CD14-positive monocyte (primary cell): ENCODE data around the gene RIT1. TPM values are rescaled to one million over a fixed set of nuclear protein-coding genes. Genes with fewer than 3 reads are reported as not detected.

Experiments
- DNase-seq, 3 donors: peaks; one replicate each; pipeline ENCODE4 v3.0.0-alpha.2; 2011 to 2022
- H2AFZ ChIP-seq: 2 replicates; pipeline ENCODE4 v1.6.0; 2012; ENCODE audit warnings: mild to moderate bottlenecking, low read depth, low read length, inconsistent platforms; ENCODE audit not compliant: insufficient read depth, poor library complexity, severe bottlenecking
- H3K27ac ChIP-seq, 2 donors: 1 replicate in 1 of 2; 2 replicates in 1 of 2; pipeline ENCODE4 v1.5.1; 2012 to 2013; ENCODE audit warnings: low read length in 2 of 2, control low read depth in 1 of 2, inconsistent platforms in 1 of 2, low read depth in 1 of 2, mild to moderate bottlenecking in 1 of 2
- H3K27me3 ChIP-seq, 2 donors: one replicate each; pipeline versions ENCODE4 v1.6.0 to v1.6.1; 2011 to 2013; ENCODE audit warnings: low read length in 2 of 2; ENCODE audit not compliant: control insufficient read depth in 2 of 2, insufficient read depth in 2 of 2
- H3K36me3 ChIP-seq, 2 donors: replicated peaks in 1 of 2; 1 replicate in 1 of 2; 2 replicates in 1 of 2; pipeline versions ENCODE4 v1.5.1 to v1.6.1; 2012 to 2013; ENCODE audit warnings: low read length in 2 of 2, control low read depth in 1 of 2, inconsistent platforms in 1 of 2, mild to moderate bottlenecking in 1 of 2; ENCODE audit not compliant: insufficient read depth in 2 of 2, control insufficient read depth in 1 of 2
- H3K4me1 ChIP-seq, 2 donors: 1 replicate in 1 of 2; 2 replicates in 1 of 2; pipeline versions ENCODE4 v1.5.1 to v1.6.1; 2012 to 2013; ENCODE audit warnings: low read length in 2 of 2, control low read depth in 1 of 2, inconsistent platforms in 1 of 2, mild to moderate bottlenecking in 1 of 2, moderate library complexity in 1 of 2; ENCODE audit not compliant: insufficient read depth in 2 of 2, control insufficient read depth in 1 of 2
- H3K4me2 ChIP-seq: replicated peaks from 2 replicates; pipeline ENCODE3; 2012; ENCODE audit warnings: low read length, moderate library complexity, mild to moderate bottlenecking; ENCODE audit not compliant: poor library complexity, severe bottlenecking; ENCODE audit errors: extremely low read depth
- H3K4me3 ChIP-seq, 3 experiments: fragments of 200-600 bp in 1 of 3; sonication (generic) in 1 of 3; replicated peaks in 1 of 3; 1 replicate in 2 of 3; 2 replicates in 1 of 3; pipeline ENCODE4 v1.5.1; 2011 to 2013; ENCODE audit warnings: low read length in 3 of 3, mild to moderate bottlenecking in 3 of 3, control low read depth in 2 of 3, low read depth in 2 of 3, inconsistent platforms in 1 of 3, moderate library complexity in 1 of 3
- H3K79me2 ChIP-seq: 2 replicates; pipeline ENCODE4 v1.6.0; 2012; ENCODE audit warnings: mild to moderate bottlenecking, control low read depth, inconsistent platforms, low read length, moderate library complexity; ENCODE audit not compliant: insufficient read depth
- H3K9ac ChIP-seq: 2 replicates; pipeline ENCODE4 v1.6.0; 2017; ENCODE audit warnings: low read length, mild to moderate bottlenecking; ENCODE audit not compliant: insufficient read depth, poor library complexity, severe bottlenecking
- H3K9me3 ChIP-seq, 2 donors: replicated peaks in 1 of 2; 1 replicate in 1 of 2; 2 replicates in 1 of 2; pipeline versions ENCODE4 v1.5.1 to v1.6.1; 2012 to 2013; ENCODE audit warnings: low read length in 2 of 2, control low read depth in 1 of 2; ENCODE audit not compliant: control insufficient read depth in 1 of 2, insufficient read depth in 1 of 2
- H4K20me1 ChIP-seq: 2 replicates; pipeline ENCODE4 v1.6.0; 2012; ENCODE audit warnings: mild to moderate bottlenecking, low read length, control low read depth, moderate library complexity; ENCODE audit not compliant: insufficient read depth
- H3K27ac Mint-ChIP-seq, 7 donors: one replicate each; pipeline ENCODE4 v1.8.0; 2020; ENCODE audit warnings: mild to moderate bottlenecking in 7 of 7, mixed read lengths in 7 of 7, moderate library complexity in 6 of 7, inconsistent platforms in 2 of 7
- H3K27me3 Mint-ChIP-seq, 3 donors: one replicate each; pipeline ENCODE4 v1.8.0; 2021 to 2022; ENCODE audit warnings: low read depth in 3 of 3, mild to moderate bottlenecking in 3 of 3, mixed read lengths in 3 of 3, moderate library complexity in 3 of 3, inconsistent platforms in 1 of 3
- H3K36me3 Mint-ChIP-seq, 2 donors: one replicate each; pipeline ENCODE4 v1.8.0; 2020; ENCODE audit warnings: mixed read lengths in 2 of 2, inconsistent platforms in 1 of 2, mild to moderate bottlenecking in 1 of 2
- H3K4me1 Mint-ChIP-seq: one replicate; pipeline ENCODE4 v1.8.0; 2020; ENCODE audit warnings: mild to moderate bottlenecking, mixed read lengths
- H3K4me3 Mint-ChIP-seq, 2 donors: one replicate each; pipeline ENCODE4 v1.8.0; 2020; ENCODE audit warnings: mild to moderate bottlenecking in 2 of 2, mixed read lengths in 2 of 2, moderate library complexity in 1 of 2
- H3K9me3 Mint-ChIP-seq, 7 donors: one replicate each; pipeline ENCODE4 v1.8.0; 2020 to 2022; ENCODE audit warnings: mixed read lengths in 7 of 7, mild to moderate bottlenecking in 6 of 7, moderate library complexity in 6 of 7, inconsistent platforms in 2 of 7
- WGBS: methylation state at CpG from one replicate; pipeline ENCODE4 v1.1.5; 2013; ENCODE audit warnings: missing lambda C conversion rate; ENCODE audit not compliant: insufficient coverage; 5-methylcytosine and 5-hydroxymethylcytosine counted together
- intact Hi-C, 2 donors: fragments of 100-400 bp; cut with micrococcal nuclease; formaldehyde crosslinking; loops; one replicate each; pipeline versions ENCODE4 v1.15.0 to v1.15.1; 2023
- polyA plus RNA-seq, 3 donors: library from polyadenylated mRNA; depleted of rRNA in 1 of 3; unstranded in 2 of 3; stranded (reverse) in 1 of 3; fragments of 300-500 nt in 2 of 3; fragments of >200 nt in 1 of 3; fragmentation: Illumina TruSeq in 2 of 3; gene quantifications; 1 replicate in 2 of 3; 2 replicates in 1 of 3; pipeline ENCODE4 v1.2.3, GENCODE V29; 2012 to 2021
- TF ChIP-seq, protein P1 (sequence below): fragments of 200-600 bp; IDR thresholded peaks from one replicate; pipeline ENCODE4 v1.8.0; 2022; ENCODE audit warnings: antibody characterized with exemption, mild to moderate bottlenecking

RIT1 gene
- polyA plus RNA-seq, 3 donors: 57.2 to 76.8 (median 69.6) TPM

GRCh38 chr1:155861896-155862295 lies 49.3 kb downstream of the RIT1 start:
- WGBS: no CpG with 5 or more reads among the region's 2 CpGs
- H3K36me3 ChIP-seq: no peaks in the 10 kb centered on the region
- no peak overlapping the region for H3K4me2 ChIP-seq
- no peak overlapping the region for H3K27ac ChIP-seq
- H3K27me3 ChIP-seq: no peaks in the 10 kb centered on the region
- H3K79me2 ChIP-seq: peaks cover 8% of the 10 kb centered on the region
- Mint-ChIP-seq H3K36me3 (peaks cover 0 to 2% of the 10 kb centered on the region in 2 donors), H3K27ac (no peak overlapping the region), H3K9me3 (no peaks in the 10 kb centered on the region), H3K27me3 (peaks cover 0 to 1% (median 0%) of the 10 kb centered on the region in 3 donors), H3K4me3 (no peak overlapping the region), H3K4me1 (peaks cover 31% of the 10 kb centered on the region)
- no peak overlapping the region for H2AFZ ChIP-seq
- H3K4me3 ChIP-seq: no peak overlapping the region
- no peak for DNase-seq
- H3K4me1 ChIP-seq: peaks cover 36 to 41% of the 10 kb centered on the region in 2 donors
- H4K20me1 ChIP-seq: no peaks in the 10 kb centered on the region
- no peaks in the 10 kb centered on the region for H3K9me3 ChIP-seq
- TF ChIP-seq, protein P1, sequence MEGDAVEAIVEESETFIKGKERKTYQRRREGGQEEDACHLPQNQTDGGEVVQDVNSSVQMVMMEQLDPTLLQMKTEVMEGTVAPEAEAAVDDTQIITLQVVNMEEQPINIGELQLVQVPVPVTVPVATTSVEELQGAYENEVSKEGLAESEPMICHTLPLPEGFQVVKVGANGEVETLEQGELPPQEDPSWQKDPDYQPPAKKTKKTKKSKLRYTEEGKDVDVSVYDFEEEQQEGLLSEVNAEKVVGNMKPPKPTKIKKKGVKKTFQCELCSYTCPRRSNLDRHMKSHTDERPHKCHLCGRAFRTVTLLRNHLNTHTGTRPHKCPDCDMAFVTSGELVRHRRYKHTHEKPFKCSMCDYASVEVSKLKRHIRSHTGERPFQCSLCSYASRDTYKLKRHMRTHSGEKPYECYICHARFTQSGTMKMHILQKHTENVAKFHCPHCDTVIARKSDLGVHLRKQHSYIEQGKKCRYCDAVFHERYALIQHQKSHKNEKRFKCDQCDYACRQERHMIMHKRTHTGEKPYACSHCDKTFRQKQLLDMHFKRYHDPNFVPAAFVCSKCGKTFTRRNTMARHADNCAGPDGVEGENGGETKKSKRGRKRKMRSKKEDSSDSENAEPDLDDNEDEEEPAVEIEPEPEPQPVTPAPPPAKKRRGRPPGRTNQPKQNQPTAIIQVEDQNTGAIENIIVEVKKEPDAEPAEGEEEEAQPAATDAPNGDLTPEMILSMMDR: no peak
- no peak overlapping the region for H3K9ac ChIP-seq
- intact Hi-C loops: loop anchor here in 1 of 2 donors (5.0 kb wide), 1 partner anchor 35 kb away; no protein-coding TSS in a partner anchor

DNA sequence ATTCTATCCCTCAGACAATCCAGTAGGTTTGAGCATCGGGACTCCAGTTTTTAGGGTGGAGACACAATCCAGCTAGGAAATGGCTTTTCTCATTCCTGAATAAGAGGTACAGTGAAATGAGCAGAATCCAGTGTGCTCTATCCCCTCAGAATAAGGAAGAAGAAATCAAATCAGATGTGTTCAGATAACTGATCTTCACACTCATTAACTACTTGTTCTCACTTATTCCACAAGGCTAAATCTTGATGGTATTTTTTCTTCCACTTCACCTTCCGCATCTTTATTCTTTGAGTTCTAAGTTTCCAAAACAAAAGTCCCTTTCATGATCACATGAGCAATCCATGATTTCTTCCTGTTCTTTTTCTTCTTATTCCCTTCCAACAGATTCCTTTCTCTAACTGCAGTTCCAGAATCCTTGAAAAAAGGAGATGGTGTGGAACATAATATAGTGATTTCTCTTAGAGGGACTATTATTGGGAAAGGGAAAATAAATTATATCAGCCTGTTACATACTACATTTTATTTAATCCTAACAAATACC lies 50.1 kb downstream of the RIT1 start:
- Histone ChIP-seq H3K4me2 (peak overlapping the region; percentile 87), H3K36me3 (no peaks in the 10 kb centered on the region), H2AFZ (peak overlapping the region; percentile 95), H3K4me1 (peaks cover 43 to 50% of the 10 kb centered on the region in 2 donors), H3K9ac (peak overlapping the region; percentile 64), H4K20me1 (no peaks in the 10 kb centered on the region), H3K27me3 (no peaks in the 10 kb centered on the region), H3K9me3 (no peaks in the 10 kb centered on the region), H3K79me2 (peaks cover 17% of the 10 kb centered on the region), H3K27ac (peak overlapping the region in 1 of 2 donors; percentile 88), H3K4me3 (peak overlapping the region in 1 of 3 experiments; percentile 84)
- Mint-ChIP-seq H3K27me3 (peaks cover 0 to 1% (median 0%) of the 10 kb centered on the region in 3 donors), H3K36me3 (no peaks in the 10 kb centered on the region), H3K4me3 (peak overlapping the region in 1 of 2 donors; percentile 80), H3K4me1 (peaks cover 37% of the 10 kb centered on the region), H3K9me3 (no peaks in the 10 kb centered on the region), H3K27ac (peak overlapping the region; percentile 95 to 99 (median 96))
- TF ChIP-seq, protein P1: no peak
- no CpG with 5 or more reads among the region's 2 CpGs for WGBS
- intact Hi-C loops: loop anchor here in 1 of 2 donors (5.0 kb wide), 1 partner anchor 36 kb away; no protein-coding TSS in a partner anchor
- no peak for DNase-seq
